H1 (cell line): ENCODE measurements around the gene DHDDS. TPM values are rescaled to one million over a fixed set of nuclear protein-coding genes. Genes with fewer than 3 reads are reported as not detected.

ENCODE experiments used
- CTCF ChIA-PET: fragments of 300-600 bp; sonication (Branson Sonifier 250); formaldehyde crosslinking; loops from one replicate; lab custom pipeline; 2021; ENCODE audit not compliant: partially characterized antibody; lab: Charles Lee
- POLR2A ChIA-PET: fragments of 300-600 bp; sonication (Branson Sonifier 250); formaldehyde crosslinking; loops from one replicate; lab custom pipeline; 2021; ENCODE audit warnings: inconsistent platforms; ENCODE audit not compliant: partially characterized antibody; lab: Charles Lee
- DNase-seq, 2 experiments: peaks; one replicate each; pipeline versions ENCODE4 v3.0.0 to v3.0.0-alpha.2; 2010 to 2022; ENCODE audit warnings: low spot score in 2 of 2, low read depth in 1 of 2, mixed read lengths in 1 of 2
- FAIRE-seq: peaks from 2 replicates; lab custom pipeline; 2011; peaks lifted over from hg19 to GRCh38; lab: Jason Lieb, UNC
- H2AFZ ChIP-seq: 2 replicates; pipeline ENCODE4 v1.8.1; 2012; ENCODE audit warnings: low read length, inconsistent platforms
- H2AK5ac ChIP-seq: 2 replicates; pipeline ENCODE4 v1.6.1; 2013; ENCODE audit warnings: low read depth, low read length
- H2BK120ac ChIP-seq: replicated peaks from 2 replicates; pipeline ENCODE3; 2013; ENCODE audit warnings: low read depth, low read length, inconsistent platforms
- H2BK12ac ChIP-seq: 2 replicates; pipeline ENCODE4 v1.6.1; 2013; ENCODE audit warnings: low read depth, low read length
- H2BK15ac ChIP-seq: 2 replicates; pipeline ENCODE4 v1.6.1; 2013; ENCODE audit warnings: low read length
- H2BK20ac ChIP-seq: 2 replicates; pipeline ENCODE4 v1.6.1; 2013; ENCODE audit warnings: low read length
- H2BK5ac ChIP-seq: 2 replicates; pipeline ENCODE4 v1.6.1; 2013; ENCODE audit warnings: low read depth, low read length
- H3K14ac ChIP-seq: 2 replicates; pipeline ENCODE4 v1.6.1; 2013; ENCODE audit warnings: inconsistent platforms; ENCODE audit not compliant: insufficient read length
- H3K18ac ChIP-seq: 2 replicates; pipeline ENCODE4 v1.6.1; 2013; ENCODE audit warnings: low read length; ENCODE audit errors: extremely low read depth
- H3K23ac ChIP-seq: 2 replicates; pipeline ENCODE4 v1.6.1; 2013; ENCODE audit warnings: inconsistent platforms; ENCODE audit not compliant: insufficient read length
- H3K23me2 ChIP-seq: 2 replicates; pipeline ENCODE4 v1.6.1; 2013; ENCODE audit warnings: low read depth, low read length
- H3K27ac ChIP-seq: 2 replicates; pipeline ENCODE4 v1.6.1; 2011; ENCODE audit warnings: low read depth, low read length, inconsistent platforms
- H3K27me3 ChIP-seq, 4 experiments: replicated peaks in 1 of 4; 1 replicate in 1 of 4; 2 replicates in 3 of 4; pipeline versions ENCODE4 v1.6.1 to v1.8.1; 2011 to 2013; ENCODE audit warnings: low read length in 3 of 4, mild to moderate bottlenecking in 3 of 4, inconsistent platforms in 2 of 4, mixed read lengths in 2 of 4, moderate library complexity in 1 of 4; ENCODE audit not compliant: control insufficient read depth in 3 of 4, insufficient read depth in 3 of 4; ENCODE audit errors: extremely low read depth in 1 of 4
- H3K36me3 ChIP-seq, 4 experiments: 2 replicates each; pipeline versions ENCODE4 v1.6.1 to v1.8.1; 2011 to 2013; ENCODE audit warnings: mild to moderate bottlenecking in 4 of 4, low read length in 3 of 4, moderate library complexity in 2 of 4, control low read depth in 1 of 4, inconsistent platforms in 1 of 4; ENCODE audit not compliant: insufficient read depth in 4 of 4, control insufficient read depth in 2 of 4
- H3K4ac ChIP-seq: replicated peaks from 2 replicates; pipeline ENCODE3; 2013; ENCODE audit warnings: low read length, low read depth, mixed read lengths, inconsistent platforms; ENCODE audit not compliant: insufficient read length
- H3K4me1 ChIP-seq, 4 experiments: replicated peaks in 1 of 4; 1 replicate in 1 of 4; 2 replicates in 3 of 4; pipeline versions ENCODE4 v1.6.1 to v1.8.1; 2011 to 2013; ENCODE audit warnings: low read length in 3 of 4, inconsistent platforms in 2 of 4, mixed read lengths in 1 of 4; ENCODE audit not compliant: insufficient read depth in 4 of 4, control insufficient read depth in 3 of 4
- H3K4me2 ChIP-seq, 2 experiments: 2 replicates each; pipeline versions ENCODE4 v1.6.1 to v1.8.1; 2011 to 2013; ENCODE audit warnings: low read depth in 2 of 2, low read length in 2 of 2, control low read depth in 1 of 2, inconsistent platforms in 1 of 2, mild to moderate bottlenecking in 1 of 2; ENCODE audit not compliant: insufficient read depth in 1 of 2
- H3K4me3 ChIP-seq, 4 experiments: fragments of 200-600, 300-600 bp in 1 of 4; sonication (generic), shearing (Covaris generic), sonication (Bioruptor Twin) in 1 of 4; 2 replicates each; pipeline versions ENCODE4 v1.5.1 to v1.8.1; 2011 to 2016; ENCODE audit warnings: low read length in 4 of 4, low read depth in 3 of 4, control low read depth in 2 of 4, inconsistent platforms in 2 of 4, mild to moderate bottlenecking in 2 of 4, mixed read lengths in 1 of 4, moderate library complexity in 1 of 4; ENCODE audit not compliant: insufficient read depth in 2 of 4; ENCODE audit errors: extremely low read depth in 1 of 4
- H3K56ac ChIP-seq: replicated peaks from 2 replicates; pipeline ENCODE3; 2013; ENCODE audit warnings: low read depth, mild to moderate bottlenecking, mixed read lengths, low read length, inconsistent platforms; ENCODE audit not compliant: insufficient read length
- H3K79me1 ChIP-seq: 2 replicates; pipeline ENCODE4 v1.6.1; 2013; ENCODE audit warnings: low read depth, low read length, control low read depth
- H3K79me2 ChIP-seq, 2 experiments: 2 replicates each; pipeline versions ENCODE4 v1.6.1 to v1.8.1; 2012 to 2013; ENCODE audit warnings: low read length in 2 of 2, mild to moderate bottlenecking in 2 of 2, inconsistent platforms in 1 of 2; ENCODE audit not compliant: insufficient read depth in 2 of 2, control insufficient read depth in 1 of 2
- H3K9ac ChIP-seq, 4 experiments: replicated peaks in 1 of 4; 1 replicate in 1 of 4; 2 replicates in 3 of 4; pipeline versions ENCODE4 v1.6.1 to v1.8.1; 2011 to 2013; ENCODE audit warnings: low read depth in 3 of 4, low read length in 3 of 4, control low read depth in 2 of 4, mild to moderate bottlenecking in 2 of 4, moderate library complexity in 2 of 4, inconsistent platforms in 1 of 4; ENCODE audit errors: extremely low read depth in 1 of 4
- H3K9me3 ChIP-seq, 2 experiments: 2 replicates each; pipeline versions ENCODE4 v1.6.1 to v1.8.1; 2012 to 2013; ENCODE audit warnings: mild to moderate bottlenecking in 2 of 2, moderate library complexity in 2 of 2, control low read depth in 1 of 2, inconsistent platforms in 1 of 2, low read depth in 1 of 2, low read length in 1 of 2, mixed read lengths in 1 of 2; ENCODE audit not compliant: insufficient read depth in 2 of 2
- H4K20me1 ChIP-seq, 2 experiments: replicated peaks in 1 of 2; 2 replicates each; pipeline versions ENCODE3 to v1.8.1; 2011 to 2013; ENCODE audit warnings: inconsistent platforms in 2 of 2, low read length in 2 of 2, mild to moderate bottlenecking in 1 of 2; ENCODE audit not compliant: insufficient read depth in 2 of 2, control insufficient read depth in 1 of 2
- H4K5ac ChIP-seq: 2 replicates; pipeline ENCODE4 v1.6.1; 2013; ENCODE audit warnings: low read length, low read depth, mixed read lengths, inconsistent platforms; ENCODE audit not compliant: insufficient read length
- H4K8ac ChIP-seq: 2 replicates; pipeline ENCODE4 v1.8.0; 2013; ENCODE audit warnings: mild to moderate bottlenecking, moderate library complexity, low read length, inconsistent platforms; ENCODE audit not compliant: insufficient read depth; ENCODE audit errors: extremely low read depth
- H4K91ac ChIP-seq: replicated peaks from 2 replicates; pipeline ENCODE3; 2013; ENCODE audit warnings: low read length, mixed read lengths, inconsistent platforms; ENCODE audit not compliant: insufficient read length
- CHD1 ChIP-seq: IDR thresholded peaks from 2 replicates; pipeline ENCODE4 v1.6.1; 2012; ENCODE audit warnings: low read depth, low read length, improper control_type of control experiment
- CREB1 ChIP-seq: IDR thresholded peaks from 2 replicates; pipeline ENCODE4 v1.6.1; 2012; ENCODE audit warnings: inconsistent platforms
- GABPA ChIP-seq: IDR thresholded peaks from 2 replicates; pipeline ENCODE4 v1.6.1; 2011; ENCODE audit warnings: mild to moderate bottlenecking, low read length, moderate library complexity, borderline replicate concordance; ENCODE audit not compliant: insufficient read depth
- GTF2F1 ChIP-seq: IDR thresholded peaks from 2 replicates; pipeline ENCODE4 v1.6.1; 2012; ENCODE audit warnings: low read depth, low read length, improper control_type of control experiment, borderline replicate concordance
- HDAC6 ChIP-seq: IDR thresholded peaks from one replicate; pipeline ENCODE4 v1.7.1; 2012; ENCODE audit warnings: low read depth, mild to moderate bottlenecking, inconsistent platforms, low read length, moderate library complexity
- MAX ChIP-seq: IDR thresholded peaks from 2 replicates; pipeline ENCODE4 v1.6.1; 2012; ENCODE audit warnings: inconsistent platforms
- POLR2A ChIP-seq, 2 experiments: IDR thresholded peaks; 1 replicate in 1 of 2; 2 replicates in 1 of 2; pipeline ENCODE4 v1.6.1; 2011; ENCODE audit warnings: low read depth in 2 of 2, low read length in 2 of 2, mild to moderate bottlenecking in 2 of 2; ENCODE audit errors: control extremely low read depth in 1 of 2
- RNF2 ChIP-seq: fragments of 200-900, 300-1000 bp; sonication (generic); IDR thresholded peaks from 2 replicates; pipeline ENCODE4 v1.7.1; 2016; ENCODE audit warnings: borderline replicate concordance, low read depth, mild to moderate bottlenecking, antibody characterized with exemption, low read length; ENCODE audit not compliant: poor library complexity, severe bottlenecking; ENCODE audit errors: missing control alignments
- SUZ12 ChIP-seq: fragments of 200-600 bp; sonication (generic); IDR thresholded peaks from 2 replicates; pipeline ENCODE4 v1.6.1; 2012; ENCODE audit warnings: mild to moderate bottlenecking, inconsistent platforms, low read length, moderate library complexity, mixed read lengths
- WGBS, 2 experiments: shearing (Covaris generic) in 1 of 2; methylation state at CpG; one replicate each; pipeline versions ENCODE4 v1.1.6 to v1.1.7; 2013 to 2015; ENCODE audit warnings: low lambda C conversion rate in 2 of 2, mixed read lengths in 2 of 2, inconsistent platforms in 1 of 2, low coverage in 1 of 2, missing lambda C conversion rate in 1 of 2; ENCODE audit not compliant: insufficient replicate concordance in 2 of 2, insufficient coverage in 1 of 2, insufficient read length in 1 of 2; ENCODE audit errors: extremely low coverage in 1 of 2, missing lambda C conversion rate in 1 of 2; 5-methylcytosine and 5-hydroxymethylcytosine counted together
- polyA plus RNA-seq, 7 experiments: library from polyadenylated mRNA; depleted of rRNA in 3 of 7; stranded (reverse) in 5 of 7; unstranded in 2 of 7; fragments of >200 nt in 5 of 7; fragments of 200-250 nt in 2 of 7; gene quantifications; 1 replicate in 5 of 7; 2 replicates in 1 of 7; 4 replicates in 1 of 7; pipeline versions ENCODE4 v1.2.1 to v1.2.3, GENCODE V29; 2011 to 2013; ENCODE audit warnings: missing spikeins in 2 of 7, mixed read lengths in 2 of 7
- total RNA-seq: library from RNA; stranded (reverse); fragmentation: NEBNext Ultra II Directional; extraction: Animal tissue kit (Norgen Biotek cat#: 25700); gene quantifications from 2 replicates; pipeline ENCODE4 v1.2.1, GENCODE V29; 2021

Gene DHDDS
- total and polyA plus RNA-seq, 2 of the 8 experiments (the other 6 are each of a cell fraction or from before 2014, with no cell fraction given) = 28.3 to 44.6 TPM

- H2BK20ac ChIP-seq = no peak overlapping the region
- H4K91ac ChIP-seq = no peak overlapping the region
- H3K27ac ChIP-seq = peak overlapping the region; percentile 99; the same call in 1 of the 2 replicates
- 15% methylated on average over 40 of the region's 71 CpGs; no CpG with 5 or more reads in 1 of the 2 experiments for WGBS, 2 experiments
- peak overlapping the region; percentile 71 to 96 (median 82) for H3K4me3 ChIP-seq
- peaks cover 11% of the 10 kb centered on the region for H3K23me2 ChIP-seq
- peak overlapping the region; percentile 39 to 100 (median 98); a peak in 6 of 7 replicates for H3K9ac ChIP-seq
- H2AFZ ChIP-seq = no peak overlapping the region
- H3K23ac ChIP-seq = no peak overlapping the region
- DNase-seq (peak; percentile 74 to 95), FAIRE-seq (no peak)
- H3K4me1 ChIP-seq = peaks cover 8 to 13% (median 11%) of the 10 kb centered on the region in 4 experiments
- H3K9me3 ChIP-seq = no peaks in the 10 kb centered on the region
- H2BK5ac ChIP-seq = no peak overlapping the region
- H2BK12ac ChIP-seq = no peak overlapping the region
- peak overlapping the region; percentile 76 to 82 for H3K4me2 ChIP-seq
- ChIA-PET POLR2A (interaction anchor here (0.6 to 5.0 kb wide), 20 partner anchors 9 to 957 kb away, joined by 3 to 73 read pairs (median 10); partner anchors contain the start of genes DHDDS, LIN28A and SH3BGRL3), CTCF (interaction anchor here (0.7 to 4.3 kb wide), 2 partner anchors 27 to 79 kb away, joined by 3 to 16 read pairs; no protein-coding TSS in a partner anchor)
- H2AK5ac ChIP-seq = no peak overlapping the region
- no peak overlapping the region; the same call in 1 of the 2 replicates for H3K18ac ChIP-seq
- H3K27me3 ChIP-seq = peaks cover 0 to 4% (median 0%) of the 10 kb centered on the region in 4 experiments; a peak in 2 of 7 replicates
- no peak overlapping the region for H2BK15ac ChIP-seq
- H4K20me1 ChIP-seq = peaks cover 6 to 12% of the 10 kb centered on the region in 2 experiments
- H3K14ac ChIP-seq = no peak overlapping the region
- H4K8ac ChIP-seq = no peak overlapping the region
- no peak overlapping the region for H3K4ac ChIP-seq
- H3K56ac ChIP-seq = no peak overlapping the region
- H3K79me1 ChIP-seq = no peaks in the 10 kb centered on the region; the same call in 1 of the 2 replicates
- H3K36me3 ChIP-seq = peaks cover 21 to 54% (median 37%) of the 10 kb centered on the region in 4 experiments
- no peak overlapping the region for H4K5ac ChIP-seq
- H3K79me2 ChIP-seq = peaks cover 5 to 15% of the 10 kb centered on the region in 2 experiments; a peak in 3 of 4 replicates
- no peak overlapping the region for H2BK120ac ChIP-seq
- TF ChIP-seq POLR2A (IDR thresholded peaks at IDR 0.05; ENCODE audit: control extremely low read depth in 1 of 2, low read depth in 2 of 2, low read length in 2 of 2) (peak in 1 of 2 experiments; percentile 8; a peak in 1 of 3 replicates), HDAC6 (no peak), CHD1 (no peak), CREB1 (no peak; the same call in 1 of the 2 replicates), GTF2F1 (no peak), MAX (peak; percentile 24; the same call in 1 of the 2 replicates), RNF2 (no peak), GABPA (no peak), SUZ12 (no peak)
These were observed 41.1 kb downstream of the DHDDS start for GRCh38 chr1:26472901-26473845.
